GM21576 (cell line): ENCODE results near the gene LIMS1.
"Not testable (repeated sequence)": the region's sequence is repeated elsewhere in the genome, so short reads cannot be mapped to it uniquely, and the experiment has no call there.

Experiments
- ATAC-seq: cut with Tn5 transposase; IDR thresholded peaks from one replicate; pipeline ENCODE4 v1.9.1; 2021; ENCODE audit warnings: mild to moderate bottlenecking, moderate library complexity; ENCODE audit not compliant: unreplicated experiment

LIMS1 gene

DNA sequence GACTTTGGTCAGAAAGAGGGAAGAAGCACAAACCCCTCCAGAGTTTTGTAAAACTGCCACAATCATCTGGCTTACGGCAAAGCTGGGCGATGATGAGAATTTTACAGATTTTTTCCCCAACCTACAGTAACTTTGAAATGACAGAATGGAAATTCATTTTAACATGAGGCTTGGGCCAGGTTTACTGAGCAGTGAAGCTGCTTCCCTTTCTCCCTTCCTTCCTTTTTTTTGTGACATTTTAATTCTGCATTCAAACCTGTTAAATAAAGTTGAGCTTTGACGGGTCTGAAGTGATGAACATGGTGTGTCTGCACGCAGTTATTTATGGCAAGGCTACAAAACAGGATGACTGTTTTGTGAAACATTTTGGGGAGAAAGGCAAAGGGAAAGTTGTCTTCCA, 123.2 kb downstream of the LIMS1 start:
- not testable (repeated sequence) for ATAC-seq

- ATAC-seq, result not testable (repeated sequence)
These were observed 124.3 kb downstream of the LIMS1 start for GRCh38 chr2:108658553-108658952.

- ATAC-seq, result not testable (repeated sequence)
These were observed 127.2 kb downstream of the LIMS1 start for GRCh38 chr2:108661493-108661892.

GRCh38 chr2:108662207-108662612, 127.9 kb downstream of the LIMS1 start:
- ATAC-seq, result peak; percentile 93

GRCh38 chr2:108663346-108663745, 129.1 kb downstream of the LIMS1 start:
- not testable (repeated sequence) for ATAC-seq

- ATAC-seq, result not testable (repeated sequence)
These were observed 129.8 kb downstream of the LIMS1 start for GRCh38 chr2:108664089-108664488.

DNA sequence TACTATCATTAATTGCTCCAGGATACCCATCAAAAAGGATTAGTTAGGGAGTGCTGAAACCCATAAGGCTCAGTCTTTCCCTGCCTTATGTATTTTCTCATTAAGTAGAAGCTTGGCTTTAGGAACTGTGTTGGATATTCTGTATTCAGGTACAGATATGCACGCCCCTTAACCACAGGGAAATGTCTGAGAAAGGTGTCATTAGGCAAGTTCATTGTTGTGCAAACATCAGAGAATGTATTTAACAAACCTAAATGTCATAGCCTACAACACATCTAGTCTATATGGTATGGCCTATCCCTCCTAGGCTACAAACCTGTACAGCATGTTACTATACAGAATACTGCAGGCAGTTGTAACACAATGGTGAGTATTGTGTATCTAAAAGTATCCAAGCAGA, 130.7 kb downstream of the LIMS1 start:
- ATAC-seq, result not testable (repeated sequence)

DNA sequence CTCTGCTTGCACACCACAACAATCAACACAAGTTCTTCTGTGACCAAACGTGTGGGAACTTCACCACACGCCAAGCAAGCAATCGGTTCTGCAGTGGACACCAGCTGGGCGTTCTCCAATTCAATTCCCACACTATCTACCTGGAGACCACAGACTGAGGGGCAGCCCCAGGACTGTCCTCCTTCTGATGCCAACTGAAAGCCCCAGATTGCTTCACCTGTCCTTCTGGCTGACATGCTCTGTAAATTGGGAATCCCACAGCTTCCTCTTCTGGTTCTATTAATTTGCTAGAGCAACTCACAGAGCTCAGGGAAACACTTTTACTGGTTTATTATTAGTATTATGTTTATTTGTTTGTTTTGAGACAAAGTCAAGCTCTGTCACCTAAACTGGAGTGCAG, 131.7 kb downstream of the LIMS1 start:
- not testable (repeated sequence) for ATAC-seq

GRCh38 chr2:108667140-108667539, 132.9 kb downstream of the LIMS1 start:
- ATAC-seq, result not testable (repeated sequence)

GRCh38 chr2:108670282-108670681, 136.0 kb downstream of the LIMS1 start:
- ATAC-seq, result not testable (repeated sequence)

DNA sequence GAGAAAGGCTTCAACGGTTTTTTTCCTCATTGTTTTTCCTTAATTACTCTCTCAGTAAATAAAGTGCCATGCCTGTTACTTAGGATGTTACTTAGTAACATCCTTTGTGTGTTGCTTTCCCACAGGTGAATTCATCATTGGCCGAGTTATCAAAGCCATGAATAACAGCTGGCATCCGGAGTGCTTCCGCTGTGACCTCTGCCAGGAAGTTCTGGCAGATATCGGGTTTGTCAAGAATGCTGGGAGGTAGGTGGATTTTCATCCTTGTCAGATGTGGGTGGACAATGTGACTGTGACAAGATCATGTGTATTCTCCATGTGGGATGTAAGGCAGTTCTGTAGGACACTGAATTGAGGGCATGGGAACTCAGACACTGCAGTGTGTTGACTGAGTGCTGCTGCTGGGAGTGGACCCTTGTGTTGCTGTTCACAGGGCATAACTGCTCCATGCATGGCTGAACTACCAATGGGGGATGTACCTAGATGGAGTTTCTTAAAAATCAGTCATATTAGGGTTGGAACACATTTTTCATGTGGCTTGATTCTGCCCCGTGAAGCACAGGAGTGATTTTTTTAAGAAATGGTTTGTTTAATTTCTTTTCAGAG, 138.0 kb downstream of the LIMS1 start:
- not testable (repeated sequence) for ATAC-seq

DNA sequence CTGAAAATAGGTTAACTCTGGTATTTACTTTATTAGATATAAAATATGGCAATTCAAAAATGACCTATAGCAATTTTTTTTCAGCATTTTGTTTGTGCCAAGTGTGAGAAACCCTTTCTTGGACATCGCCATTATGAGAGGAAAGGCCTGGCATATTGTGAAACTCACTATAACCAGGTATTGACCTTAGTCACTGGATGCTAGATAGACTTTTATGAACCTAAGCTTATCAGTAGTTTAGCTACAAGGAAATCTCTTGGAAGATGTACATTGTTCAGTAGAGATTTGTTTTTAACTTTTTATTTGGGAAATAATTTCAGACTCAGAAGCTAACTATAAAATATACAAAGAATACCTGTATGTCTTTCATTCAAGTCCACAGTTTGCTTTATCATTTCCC, 142.3 kb downstream of the LIMS1 start:
- ATAC-seq, result not testable (repeated sequence)

DNA sequence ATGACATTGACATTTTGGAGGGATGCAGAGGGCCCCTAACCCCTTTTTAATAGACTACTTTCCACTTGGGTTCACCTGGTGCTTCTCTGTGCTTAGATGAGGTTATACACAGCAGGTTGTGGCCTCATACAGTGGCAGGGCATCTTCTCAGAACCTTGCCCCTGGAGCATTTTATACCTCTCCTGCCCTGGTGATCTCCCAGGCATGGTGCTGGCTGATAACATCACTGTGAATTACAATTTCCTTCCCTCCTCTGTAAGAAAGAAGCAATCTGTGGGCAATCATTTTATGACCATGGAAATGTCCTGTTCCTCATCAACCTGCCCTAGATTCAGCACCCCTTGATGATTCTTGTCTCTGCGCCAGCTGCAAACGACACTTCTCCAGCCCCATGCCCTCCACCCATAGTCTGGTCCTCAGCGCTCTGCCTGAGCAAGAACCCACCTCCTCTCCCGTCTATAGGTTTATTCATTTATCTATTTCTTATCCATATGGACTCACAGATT, 143.0 kb downstream of the LIMS1 start:
- ATAC-seq, result not testable (repeated sequence)

- not testable (repeated sequence) for ATAC-seq
These were observed 144.0 kb downstream of the LIMS1 start for GRCh38 chr2:108678198-108678651.

- ATAC-seq, result not testable (repeated sequence)
These were observed 146.5 kb downstream of the LIMS1 start for GRCh38 chr2:108680805-108681204.

DNA sequence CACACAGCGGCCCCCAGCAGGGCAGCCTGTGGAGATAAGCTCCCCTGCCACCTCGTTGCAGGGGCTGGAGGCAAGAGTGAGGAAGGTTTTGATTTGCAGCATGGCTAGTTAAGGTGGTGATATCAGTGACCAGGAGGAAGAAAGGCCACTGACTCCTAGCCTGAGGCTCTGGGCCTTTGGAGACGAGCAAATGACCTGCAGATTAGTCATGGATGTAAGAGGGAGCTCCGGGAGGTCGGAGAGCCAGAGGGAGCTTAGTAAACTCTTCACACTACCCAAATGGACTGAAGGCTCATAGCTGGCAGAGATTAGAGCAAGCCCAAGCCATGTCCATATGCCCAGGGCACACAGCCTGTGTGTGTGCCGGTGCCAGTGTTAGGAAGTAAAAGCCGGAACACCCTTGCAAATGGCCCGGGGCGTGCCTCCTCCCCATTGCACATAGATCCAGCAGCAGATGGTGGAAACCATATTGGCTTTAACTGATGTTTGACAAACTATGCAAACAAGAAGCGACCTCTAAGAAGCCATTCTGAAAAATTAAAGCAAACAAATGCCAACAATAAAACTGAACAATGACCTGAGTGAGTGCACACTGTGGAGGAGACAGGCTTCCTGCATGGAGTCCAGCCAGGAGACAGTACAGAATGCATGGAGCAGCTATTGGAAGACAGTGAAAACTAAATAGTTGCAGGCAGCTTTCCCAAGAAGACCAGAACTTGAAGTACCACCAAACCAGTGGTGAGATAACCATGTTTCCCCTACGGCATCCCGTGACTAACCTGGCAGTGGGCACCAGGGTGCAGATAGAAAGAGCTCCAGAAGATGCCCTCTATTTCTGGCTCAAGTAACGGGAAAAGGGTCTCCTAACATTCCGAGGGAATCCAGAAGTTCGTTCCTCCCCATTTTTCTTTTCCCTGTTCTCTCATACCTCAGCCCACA, 154.8 kb downstream of the LIMS1 start:
- not testable (repeated sequence) for ATAC-seq

- ATAC-seq, result peak; percentile 83
These were observed 155.7 kb downstream of the LIMS1 start for GRCh38 chr2:108690001-108690400.

DNA sequence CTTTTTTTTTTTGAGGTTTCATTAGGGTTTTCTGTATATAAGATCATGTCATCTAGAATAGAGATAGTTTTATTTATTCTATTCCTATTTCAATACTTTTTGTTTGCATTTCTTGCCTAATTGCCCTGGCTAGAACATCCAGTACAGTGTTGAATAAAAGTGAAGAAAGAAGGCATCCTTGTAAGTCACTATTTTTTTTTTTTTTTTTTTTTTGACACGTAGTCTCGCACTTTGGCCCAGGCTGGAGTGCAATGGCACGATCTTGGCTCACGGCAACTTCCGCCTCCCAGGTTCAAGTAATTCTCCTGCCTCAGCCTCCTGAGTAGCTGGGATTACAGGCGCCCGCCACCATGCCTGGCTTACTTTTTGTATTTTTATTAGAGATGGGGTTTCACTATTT, 157.2 kb downstream of the LIMS1 start:
- no peak for ATAC-seq

- ATAC-seq, result no peak
These were observed 166.9 kb downstream of the LIMS1 start for GRCh38 chr2:108701208-108701607.

DNA sequence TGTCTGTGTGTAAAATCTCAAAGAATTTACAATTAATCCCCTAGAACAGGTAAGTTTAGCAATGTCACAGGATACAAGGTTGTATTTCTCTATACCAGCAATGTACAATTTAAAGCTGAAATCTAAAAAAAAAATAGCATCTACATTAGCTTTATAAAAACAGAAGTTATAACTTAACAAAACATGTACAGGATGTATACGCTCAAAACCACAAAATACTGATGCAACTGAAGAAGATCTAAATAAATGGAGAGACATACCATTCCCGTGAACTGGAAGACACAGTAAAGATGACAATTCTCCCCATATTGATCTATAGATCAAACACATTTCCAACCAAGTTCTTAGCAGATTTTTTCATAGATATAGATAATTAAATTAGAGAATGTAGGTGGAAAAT, 167.5 kb downstream of the LIMS1 start:
- no peak for ATAC-seq

- ATAC-seq, result no peak
These were observed 170.6 kb downstream of the LIMS1 start for GRCh38 chr2:108704871-108705270.

DNA sequence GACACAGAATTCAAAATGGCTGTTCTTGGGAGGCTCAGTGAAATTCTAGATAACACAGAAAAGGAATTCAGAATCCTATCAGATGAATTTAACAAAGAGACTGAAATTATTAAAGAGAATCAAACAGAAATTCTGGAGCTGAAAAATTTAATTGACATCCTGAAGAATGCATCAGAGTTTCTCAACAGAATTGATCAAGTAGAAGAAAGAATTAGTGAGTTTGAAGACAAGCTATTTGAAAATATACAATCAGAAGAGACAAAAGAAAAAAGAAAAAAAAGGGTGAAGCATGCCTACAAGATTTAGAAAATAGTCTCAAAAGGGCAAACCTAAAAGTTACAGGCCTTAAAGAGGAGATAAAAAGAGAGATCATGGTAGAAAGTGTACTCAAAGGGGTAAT, 173.0 kb downstream of the LIMS1 start:
- no peak for ATAC-seq
